ENCODE measurements around the gene CRACR2B. TPM values are rescaled to one million over a fixed set of nuclear protein-coding genes. Genes with fewer than 3 reads are reported as not detected.

The CRACR2B gene
- total and polyA plus RNA-seq, 10 of the 15 experiments (the other 5 are each of a cell fraction or from before 2014, with no cell fraction given) = 0.10 to 33.7 (median 12.7) TPM

DNA sequence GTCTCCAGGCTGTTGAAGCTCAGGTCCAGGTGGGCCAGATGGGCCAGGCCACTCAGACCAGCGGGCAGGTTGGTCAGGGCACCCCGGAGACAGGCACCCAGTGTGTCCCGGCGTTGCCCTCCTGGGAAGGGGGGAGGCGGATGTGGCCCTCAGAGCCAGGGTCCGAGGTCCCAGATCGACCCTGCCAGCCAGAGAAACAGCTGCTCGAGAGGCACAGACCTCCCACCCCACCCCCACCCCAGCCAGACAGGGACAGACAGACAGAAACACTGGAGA is 24.3 kb upstream of the CRACR2B start (continued):
- TF ChIP-seq SRF (IDR thresholded peaks at IDR 0.05; ENCODE audit: low read depth in 2 of 2, low read length in 2 of 2) = no peak
- no peak for TF ChIP-seq BMI1 (IDR thresholded peaks at IDR 0.05; ENCODE audit: borderline replicate concordance)
- TF ChIP-seq SMARCA5 (IDR thresholded peaks at IDR 0.05) = no peak
- no peak for TF ChIP-seq CREM (IDR thresholded peaks at IDR 0.05; ENCODE audit: low read depth)
- TF ChIP-seq FOXK2 (IDR thresholded peaks at IDR 0.05) = no peak

DNA sequence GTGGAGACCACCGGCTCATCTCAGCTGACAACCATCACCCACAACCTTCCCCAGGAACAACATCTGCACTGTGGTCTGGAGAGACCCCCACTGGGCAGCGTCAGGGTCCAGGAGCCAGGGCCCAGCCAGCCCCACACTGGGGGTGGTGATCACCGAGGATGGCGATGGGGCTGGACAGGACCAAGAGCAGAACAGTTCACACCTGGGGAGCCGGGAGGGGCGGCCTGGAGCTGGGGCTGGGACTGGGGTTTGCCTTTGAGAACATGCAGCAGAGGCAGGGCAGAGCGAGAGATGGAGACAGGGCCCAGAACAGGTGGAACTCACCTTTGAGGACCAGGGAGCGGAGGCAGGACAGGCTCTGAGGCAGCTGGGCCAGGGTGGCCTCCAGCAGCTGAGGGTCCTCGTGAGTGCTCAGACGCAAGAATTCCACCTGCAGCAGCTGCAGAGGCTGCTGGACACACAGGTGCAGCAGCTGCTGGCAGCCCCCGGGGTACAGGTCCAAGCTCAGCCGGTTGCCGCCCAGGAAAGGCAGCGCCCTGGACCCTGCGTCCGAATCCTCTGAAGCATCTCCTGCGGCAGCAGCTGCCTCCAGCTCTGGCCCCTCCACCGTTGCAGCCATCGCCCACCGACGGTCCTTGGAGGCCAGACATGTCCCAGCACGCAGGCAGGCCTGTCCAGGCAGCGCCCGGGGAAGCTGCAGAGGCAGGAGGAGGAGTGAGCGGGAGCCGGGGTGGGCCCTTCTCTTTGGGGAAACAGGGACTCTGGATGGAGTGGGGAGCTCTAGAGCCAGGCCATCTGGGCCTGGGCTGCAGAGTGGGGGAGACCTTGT is 23.7 kb upstream of the CRACR2B start:
- no peak for DNase-seq (ENCODE audit: low read depth, low spot score)

More for the DNA sequence above, 23.7 kb upstream of the CRACR2B start:
- Histone ChIP-seq H3K27me3 (replicated peaks in 1 of 2; ENCODE audit: control insufficient read depth in 2 of 2, insufficient read depth in 2 of 2, low read length in 1 of 2) (no peaks in the 10 kb centered on the region), H3K9ac (ENCODE audit: control insufficient read depth, insufficient read depth, low read length) (peak overlapping the region; percentile 90), H2AFZ (ENCODE audit: control insufficient read depth, low read depth, low read length) (no peak overlapping the region; the same call in 1 of the 2 replicates), H3K9me3 (replicated peaks; ENCODE audit: control insufficient read depth, insufficient read depth, low read length) (no peaks in the 10 kb centered on the region), H3K4me2 (ENCODE audit: control insufficient read depth, insufficient read depth) (peak overlapping the region; percentile 95), H3K79me2 (ENCODE audit: control insufficient read depth, insufficient read depth, low read length) (peaks cover 19% of the 10 kb centered on the region), H3K27ac (ENCODE audit: control insufficient read depth, insufficient read depth) (peak overlapping the region; percentile 72), H3K36me3 (ENCODE audit: control insufficient read depth in 2 of 2, insufficient read depth in 2 of 2, low read length in 1 of 2) (peaks cover 0 to 10% of the 10 kb centered on the region in 2 experiments; a peak in 2 of 4 replicates), H3K4me3 (peak overlapping the region; percentile 90), H3K4me1 (ENCODE audit: control insufficient read depth, insufficient read depth, low read length) (peaks cover 12% of the 10 kb centered on the region), H4K20me1 (ENCODE audit: control insufficient read depth, insufficient read depth) (no peaks in the 10 kb centered on the region)
- ChIA-PET POLR2A (interaction anchor here (2.7 kb wide), 1 partner anchor 16 kb away, joined by 9 read pairs; the partner anchor contains the start of gene PNPLA2), CTCF (no interaction called here), RAD21 (ENCODE audit: unreplicated experiment) (interaction anchor here (0.5 kb wide), 1 partner anchor 220 kb away, joined by 3 read pairs; no protein-coding TSS in a partner anchor), SMC1A (ENCODE audit: uncharacterized antibody, unreplicated experiment) (no interaction called here)
- BruUV-seq (replicated peaks) = no TSS peak
- in situ Hi-C loops (cut with MboI) = loop anchor here (25.0 kb wide), 1 partner anchor 1583 kb away; the partner anchor contains the start of gene CD81
- 52% methylated on average over 24 of the region's 26 CpGs for WGBS (ENCODE audit: insufficient coverage, insufficient replicate concordance, low lambda C conversion rate, missing lambda C conversion rate)
- no peak for FAIRE-seq
- no peak for ATAC-seq
- TF ChIP-seq IRF4 (IDR thresholded peaks at IDR 0.05; ENCODE audit: low read depth, low read length) = no peak
- TF ChIP-seq, protein P1, sequence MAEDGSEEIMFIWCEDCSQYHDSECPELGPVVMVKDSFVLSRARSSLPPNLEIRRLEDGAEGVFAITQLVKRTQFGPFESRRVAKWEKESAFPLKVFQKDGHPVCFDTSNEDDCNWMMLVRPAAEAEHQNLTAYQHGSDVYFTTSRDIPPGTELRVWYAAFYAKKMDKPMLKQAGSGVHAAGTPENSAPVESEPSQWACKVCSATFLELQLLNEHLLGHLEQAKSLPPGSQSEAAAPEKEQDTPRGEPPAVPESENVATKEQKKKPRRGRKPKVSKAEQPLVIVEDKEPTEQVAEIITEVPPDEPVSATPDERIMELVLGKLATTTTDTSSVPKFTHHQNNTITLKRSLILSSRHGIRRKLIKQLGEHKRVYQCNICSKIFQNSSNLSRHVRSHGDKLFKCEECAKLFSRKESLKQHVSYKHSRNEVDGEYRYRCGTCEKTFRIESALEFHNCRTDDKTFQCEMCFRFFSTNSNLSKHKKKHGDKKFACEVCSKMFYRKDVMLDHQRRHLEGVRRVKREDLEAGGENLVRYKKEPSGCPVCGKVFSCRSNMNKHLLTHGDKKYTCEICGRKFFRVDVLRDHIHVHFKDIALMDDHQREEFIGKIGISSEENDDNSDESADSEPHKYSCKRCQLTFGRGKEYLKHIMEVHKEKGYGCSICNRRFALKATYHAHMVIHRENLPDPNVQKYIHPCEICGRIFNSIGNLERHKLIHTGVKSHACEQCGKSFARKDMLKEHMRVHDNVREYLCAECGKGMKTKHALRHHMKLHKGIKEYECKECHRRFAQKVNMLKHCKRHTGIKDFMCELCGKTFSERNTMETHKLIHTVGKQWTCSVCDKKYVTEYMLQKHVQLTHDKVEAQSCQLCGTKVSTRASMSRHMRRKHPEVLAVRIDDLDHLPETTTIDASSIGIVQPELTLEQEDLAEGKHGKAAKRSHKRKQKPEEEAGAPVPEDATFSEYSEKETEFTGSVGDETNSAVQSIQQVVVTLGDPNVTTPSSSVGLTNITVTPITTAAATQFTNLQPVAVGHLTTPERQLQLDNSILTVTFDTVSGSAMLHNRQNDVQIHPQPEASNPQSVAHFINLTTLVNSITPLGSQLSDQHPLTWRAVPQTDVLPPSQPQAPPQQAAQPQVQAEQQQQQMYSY (CRISPR knock-in tag; IDR thresholded peaks at IDR 0.05) = no peak
- TF ChIP-seq YBX1 (IDR thresholded peaks at IDR 0.05) = no peak
- no peak for TF ChIP-seq NR2C2 (IDR thresholded peaks at IDR 0.05; ENCODE audit: borderline replicate concordance, control insufficient read depth, insufficient read length, low read depth)
- TF ChIP-seq ESRRA (IDR thresholded peaks at IDR 0.05; ENCODE audit: low read length) = no peak
- TF ChIP-seq YY1 (IDR thresholded peaks at IDR 0.05; ENCODE audit: low read depth, low read length) = no peak; the same call in 1 of the 2 replicates
- intact Hi-C loops (cut with micrococcal nuclease; ENCODE audit: unreplicated experiment) = no loop called here
